ENCODE results near the gene NTM.

GRCh38 chr11:131674051-131674755 lies 303.8 kb downstream of the NTM start:
- TF ChIP-seq, protein P1, sequence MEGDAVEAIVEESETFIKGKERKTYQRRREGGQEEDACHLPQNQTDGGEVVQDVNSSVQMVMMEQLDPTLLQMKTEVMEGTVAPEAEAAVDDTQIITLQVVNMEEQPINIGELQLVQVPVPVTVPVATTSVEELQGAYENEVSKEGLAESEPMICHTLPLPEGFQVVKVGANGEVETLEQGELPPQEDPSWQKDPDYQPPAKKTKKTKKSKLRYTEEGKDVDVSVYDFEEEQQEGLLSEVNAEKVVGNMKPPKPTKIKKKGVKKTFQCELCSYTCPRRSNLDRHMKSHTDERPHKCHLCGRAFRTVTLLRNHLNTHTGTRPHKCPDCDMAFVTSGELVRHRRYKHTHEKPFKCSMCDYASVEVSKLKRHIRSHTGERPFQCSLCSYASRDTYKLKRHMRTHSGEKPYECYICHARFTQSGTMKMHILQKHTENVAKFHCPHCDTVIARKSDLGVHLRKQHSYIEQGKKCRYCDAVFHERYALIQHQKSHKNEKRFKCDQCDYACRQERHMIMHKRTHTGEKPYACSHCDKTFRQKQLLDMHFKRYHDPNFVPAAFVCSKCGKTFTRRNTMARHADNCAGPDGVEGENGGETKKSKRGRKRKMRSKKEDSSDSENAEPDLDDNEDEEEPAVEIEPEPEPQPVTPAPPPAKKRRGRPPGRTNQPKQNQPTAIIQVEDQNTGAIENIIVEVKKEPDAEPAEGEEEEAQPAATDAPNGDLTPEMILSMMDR (IDR thresholded peaks at IDR 0.05; ENCODE audit: low read depth, low read length), result peak; percentile 91
- TF ChIP-seq EZH2phosphoT487 (IDR thresholded peaks at IDR 0.05; ENCODE audit: low read depth), result no peak

Measured in OCI-LY3 (cell line).